Bronchial epithelial cell (primary cell): ENCODE data around the gene LCN2. TPM values are rescaled to one million over a fixed set of nuclear protein-coding genes. Genes with fewer than 3 reads are reported as not detected.

ENCODE experiments used
- DNase-seq: peaks from one replicate; pipeline ENCODE4 v3.0.0-alpha.2; 2010; ENCODE audit warnings: low read depth
- FAIRE-seq: peaks from 2 replicates; lab custom pipeline; 2011; peaks lifted over from hg19 to GRCh38; lab: Jason Lieb, UNC
- H3K27me3 ChIP-seq: 2 replicates; pipeline ENCODE4 v1.5.1; 2011; ENCODE audit warnings: low read length; ENCODE audit not compliant: control insufficient read depth, insufficient read depth
- H3K36me3 ChIP-seq: 2 replicates; pipeline ENCODE4 v1.5.1; 2011; ENCODE audit warnings: low read length; ENCODE audit not compliant: control insufficient read depth, insufficient read depth
- H3K4me3 ChIP-seq: 2 replicates; pipeline ENCODE4 v1.5.1; 2011; ENCODE audit warnings: mild to moderate bottlenecking, low read depth, low read length, control low read depth
- CTCF ChIP-seq: IDR thresholded peaks from 2 replicates; pipeline ENCODE4 v1.5.1; 2011; ENCODE audit warnings: mild to moderate bottlenecking, moderate library complexity, low read length, control low read depth, inconsistent platforms; ENCODE audit not compliant: insufficient read depth, severe bottlenecking
- total RNA-seq: library from RNA; depleted of rRNA; stranded (reverse); fragments of >200 nt; gene quantifications from 2 replicates; pipeline ENCODE4 v1.2.1, GENCODE V29; 2014

The LCN2 gene
- total RNA-seq, 1 donor from 2014 or later = 48.4 TPM

- no peak for DNase-seq
- peaks cover 30% of the 10 kb centered on the region for H3K36me3 ChIP-seq
- no peak for FAIRE-seq
- H3K27me3 ChIP-seq = no peaks in the 10 kb centered on the region
- no peak overlapping the region for H3K4me3 ChIP-seq
- TF ChIP-seq CTCF = no peak
These were observed 33.8 kb downstream of the LCN2 start for GRCh38 chr9:128182893-128183588.

- Histone ChIP-seq H3K4me3 (no peak overlapping the region), H3K27me3 (no peaks in the 10 kb centered on the region), H3K36me3 (peaks cover 20% of the 10 kb centered on the region)
- DNase-seq (no peak), FAIRE-seq (no peak)
- no peak for TF ChIP-seq CTCF
These were observed 37.0 kb downstream of the LCN2 start for GRCh38 chr9:128185979-128186965.

- DNase-seq (no peak), FAIRE-seq (no peak)
- Histone ChIP-seq H3K36me3 (peaks cover 19% of the 10 kb centered on the region), H3K27me3 (no peaks in the 10 kb centered on the region), H3K4me3 (no peak overlapping the region)
- no peak for TF ChIP-seq CTCF
These were observed 38.1 kb downstream of the LCN2 start for GRCh38 chr9:128187361-128187760.

GRCh38 chr9:128188209-128188608 lies 39.0 kb downstream of the LCN2 start:
- no peak for FAIRE-seq
- TF ChIP-seq CTCF = no peak
- Histone ChIP-seq H3K4me3 (no peak overlapping the region), H3K27me3 (no peaks in the 10 kb centered on the region), H3K36me3 (peaks cover 15% of the 10 kb centered on the region)
- no peak for DNase-seq

- no peak for DNase-seq
- Histone ChIP-seq H3K36me3 (peaks cover 14% of the 10 kb centered on the region), H3K27me3 (no peaks in the 10 kb centered on the region), H3K4me3 (no peak overlapping the region)
- TF ChIP-seq CTCF = no peak
- no peak for FAIRE-seq
These were observed 40.8 kb downstream of the LCN2 start for GRCh38 chr9:128190013-128190412.
